DLD1 (cell line): ENCODE measurements around the gene TMEM201.
"Not testable (repeated sequence)": the region's sequence is repeated elsewhere in the genome, so short reads cannot be mapped to it uniquely, and the experiment has no call there.

Experiments used
- in situ Hi-C: cut with HindIII; loops from 2 replicates; pipeline ENCODE4 v1.10.0; 2017; ENCODE audit warnings: low sequenced_read_pairs

TMEM201 gene

DNA sequence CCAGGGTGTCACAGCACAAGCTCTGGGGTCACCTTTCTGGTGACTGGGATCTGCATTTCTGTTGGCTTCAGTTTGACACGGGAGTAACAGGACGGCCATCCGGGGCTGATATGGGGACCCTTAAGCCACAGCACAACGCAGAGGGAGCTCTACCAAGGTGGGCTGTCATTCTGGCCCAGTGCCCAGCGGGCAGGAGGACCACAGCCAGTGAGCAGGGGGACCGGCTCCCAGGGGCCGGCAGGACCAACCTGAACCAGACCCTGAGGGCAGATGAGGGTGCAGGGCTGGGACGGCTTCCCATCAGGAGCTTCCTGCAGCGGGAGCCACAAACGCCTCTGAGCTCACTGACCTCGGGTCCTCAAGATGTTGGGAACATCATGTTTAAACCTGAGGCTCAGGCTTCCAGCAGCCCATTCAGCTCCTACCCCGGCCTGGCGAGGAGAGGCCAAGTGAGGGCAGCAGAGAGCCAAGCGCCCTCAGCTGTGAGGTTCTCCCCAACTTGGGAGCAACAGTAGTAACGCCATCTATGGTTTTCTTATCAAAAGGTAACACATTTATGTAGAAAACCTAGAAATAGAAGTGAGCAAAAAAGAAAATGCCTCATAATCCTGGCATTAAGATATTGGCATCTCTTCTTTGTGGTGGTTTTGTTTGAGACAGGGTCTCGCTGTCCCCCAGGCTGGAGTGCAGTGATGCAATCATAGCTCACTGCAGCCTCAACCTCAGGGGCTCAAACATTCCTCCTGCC, 26.8 kb downstream of the TMEM201 start:
- in situ Hi-C loops, result no loop called here

DNA sequence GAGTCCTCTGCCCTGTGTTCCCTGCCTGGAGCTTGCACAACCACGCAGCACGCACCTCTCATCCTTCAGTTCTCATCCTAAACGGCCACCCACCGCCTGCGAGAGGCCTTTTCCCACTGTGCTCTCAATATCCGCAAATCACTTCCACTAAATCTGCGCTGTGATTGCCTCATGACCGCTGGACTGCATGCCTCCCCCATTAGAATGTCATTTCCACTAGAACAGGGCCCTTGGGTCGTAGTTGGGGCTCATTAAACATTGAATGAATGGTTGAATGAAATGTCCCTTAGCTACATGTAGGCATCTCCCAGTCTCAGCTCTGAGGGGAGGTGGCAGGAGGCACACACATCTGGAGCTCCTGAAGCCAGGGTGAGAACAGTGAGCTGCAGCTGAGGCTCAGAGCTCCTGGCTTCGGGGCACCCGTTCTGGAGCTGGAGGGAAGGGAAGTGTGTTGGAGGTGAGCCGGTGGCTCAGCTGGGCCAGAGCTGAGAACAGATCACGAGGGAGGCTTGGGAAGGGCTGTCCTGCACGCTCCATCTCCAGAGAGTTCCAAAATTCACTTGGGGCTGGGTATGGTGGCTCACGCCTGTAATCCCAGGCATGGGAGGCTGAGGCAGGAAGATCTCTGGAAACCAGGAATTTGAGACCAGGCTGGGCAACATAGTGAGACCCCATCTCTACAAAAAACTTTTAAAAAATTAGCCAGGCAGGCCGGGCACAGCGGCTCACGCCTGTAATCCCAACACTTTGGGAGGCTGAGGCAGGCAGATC, 30.4 kb downstream of the TMEM201 start:
- in situ Hi-C loops, result no loop called here

DNA sequence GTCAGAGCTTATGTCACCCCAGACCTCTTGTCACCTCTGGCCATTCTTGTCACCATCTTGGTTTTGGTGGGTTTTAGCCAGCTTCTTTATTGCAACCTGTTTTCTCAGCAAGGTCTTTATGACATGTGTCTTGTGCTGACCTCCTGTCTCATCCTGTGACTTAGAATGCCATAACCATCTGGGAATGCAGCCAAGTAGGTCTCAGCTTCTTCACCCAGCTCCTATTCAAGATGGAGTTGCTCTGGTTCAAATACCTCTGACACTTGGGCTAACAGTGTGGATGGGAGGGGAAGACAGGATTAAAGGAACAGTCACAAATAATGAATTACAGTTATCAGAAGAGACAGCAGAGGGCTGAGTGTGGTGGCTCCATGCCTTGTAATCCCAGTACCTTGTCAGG, 32.3 kb downstream of the TMEM201 start:
- in situ Hi-C loops, result no loop called here

DNA sequence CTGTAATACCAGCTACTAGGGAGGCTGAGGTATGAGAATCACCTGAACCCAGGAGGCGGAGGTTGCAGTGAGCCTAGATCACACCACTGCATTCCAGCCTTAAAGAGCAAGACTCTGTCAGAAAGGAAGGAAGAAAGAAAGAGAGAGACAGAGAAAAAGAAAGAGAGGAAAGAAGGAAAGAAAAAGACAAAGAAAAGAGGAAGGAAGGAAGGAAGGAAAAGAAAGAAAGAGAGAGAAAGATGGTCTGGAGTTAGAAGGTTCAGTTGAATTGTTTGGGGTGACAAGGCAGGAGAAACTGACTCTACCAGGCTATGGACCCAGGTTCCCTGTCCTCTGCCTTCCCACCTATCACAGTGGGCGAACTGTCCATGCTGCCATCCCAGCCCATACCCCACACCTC, 35.4 kb downstream of the TMEM201 start:
- in situ Hi-C loops, result no loop called here

DNA sequence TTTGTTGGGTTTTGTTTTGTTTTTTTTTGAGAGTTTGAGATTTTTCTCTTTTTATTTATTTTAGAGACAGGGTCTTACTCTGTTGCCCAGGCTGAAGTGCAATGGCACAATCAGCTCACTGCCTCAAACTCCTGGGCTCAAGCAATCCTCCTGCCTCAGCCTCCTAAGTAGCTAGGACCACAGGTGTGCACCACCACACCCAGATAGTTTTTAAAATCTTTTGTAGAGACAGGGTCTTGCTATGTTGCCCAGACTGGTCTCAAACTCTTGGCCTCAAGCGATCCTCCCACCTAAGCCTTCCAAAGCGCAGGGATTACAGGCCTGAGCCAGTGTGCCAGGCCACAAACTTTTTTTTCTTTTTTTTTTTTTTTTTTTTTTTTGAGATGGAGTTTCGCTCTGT, 36.3 kb downstream of the TMEM201 start:
- in situ Hi-C loops, result not testable (repeated sequence)

DNA sequence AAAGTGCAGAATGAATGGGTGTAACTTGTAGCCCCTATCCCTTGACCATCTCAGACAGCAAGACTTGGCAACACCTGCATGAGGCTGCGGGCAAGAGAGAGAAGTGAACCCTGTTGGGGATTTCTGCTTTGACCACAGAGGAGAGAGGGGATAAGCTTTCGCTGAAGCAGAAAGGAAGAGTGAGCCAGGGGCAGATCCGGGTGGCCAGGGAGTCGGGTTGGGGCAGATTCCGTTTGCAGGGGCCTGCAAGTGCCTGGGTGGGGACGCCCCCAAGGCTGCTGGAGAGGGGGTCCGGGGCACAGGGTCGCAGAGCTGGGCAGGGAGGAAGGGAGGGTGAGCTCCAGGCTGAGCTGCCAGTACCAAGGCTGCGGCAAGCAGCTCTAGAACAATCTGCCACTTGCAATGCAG, 37.5 kb downstream of the TMEM201 start:
- in situ Hi-C loops, result no loop called here

DNA sequence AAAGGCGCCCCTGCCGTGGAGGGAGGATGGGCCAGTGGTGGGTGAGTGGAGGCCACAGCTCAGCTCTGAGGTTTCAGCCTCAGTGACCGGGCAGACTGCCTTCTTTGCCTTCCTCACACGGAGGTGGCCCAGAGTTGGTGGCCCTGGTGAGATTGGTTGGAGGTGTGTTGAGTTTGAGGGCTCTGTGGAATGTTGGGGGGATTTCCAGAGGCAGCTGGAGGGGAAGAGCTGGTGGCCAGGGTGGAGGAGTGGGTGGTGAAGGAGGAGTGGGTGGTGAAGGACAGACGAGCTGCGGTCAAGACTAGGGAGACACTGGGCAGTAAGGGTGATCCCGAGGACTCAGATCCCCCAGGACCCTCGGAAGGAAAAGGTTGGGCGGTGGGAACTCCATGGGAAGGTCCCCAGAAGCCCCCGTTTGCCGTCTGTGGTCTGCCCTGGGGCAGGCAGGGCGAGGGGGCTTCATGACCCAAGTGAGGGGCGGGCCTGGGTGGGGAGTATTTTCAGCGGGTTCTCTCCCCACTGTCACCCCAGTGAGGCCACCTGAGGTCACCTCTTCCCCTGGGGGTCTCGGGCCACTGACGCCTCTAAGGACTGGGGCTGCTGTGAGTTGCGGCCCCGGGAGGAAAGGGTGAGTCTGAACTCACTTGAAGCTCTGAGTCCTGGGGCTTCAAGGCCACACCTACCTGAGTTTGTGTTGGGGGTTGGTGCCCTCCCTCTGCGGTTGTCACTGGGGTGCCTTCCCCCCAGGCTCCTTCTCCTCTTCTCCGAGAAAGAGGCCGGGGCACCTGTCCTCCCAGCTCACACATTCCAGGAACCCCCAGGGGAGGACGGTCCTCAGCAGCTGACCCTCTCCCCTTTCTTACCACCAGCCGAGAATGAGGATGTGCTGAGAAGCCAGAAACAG, 40.1 kb downstream of the TMEM201 start:
- in situ Hi-C loops, result no loop called here

DNA sequence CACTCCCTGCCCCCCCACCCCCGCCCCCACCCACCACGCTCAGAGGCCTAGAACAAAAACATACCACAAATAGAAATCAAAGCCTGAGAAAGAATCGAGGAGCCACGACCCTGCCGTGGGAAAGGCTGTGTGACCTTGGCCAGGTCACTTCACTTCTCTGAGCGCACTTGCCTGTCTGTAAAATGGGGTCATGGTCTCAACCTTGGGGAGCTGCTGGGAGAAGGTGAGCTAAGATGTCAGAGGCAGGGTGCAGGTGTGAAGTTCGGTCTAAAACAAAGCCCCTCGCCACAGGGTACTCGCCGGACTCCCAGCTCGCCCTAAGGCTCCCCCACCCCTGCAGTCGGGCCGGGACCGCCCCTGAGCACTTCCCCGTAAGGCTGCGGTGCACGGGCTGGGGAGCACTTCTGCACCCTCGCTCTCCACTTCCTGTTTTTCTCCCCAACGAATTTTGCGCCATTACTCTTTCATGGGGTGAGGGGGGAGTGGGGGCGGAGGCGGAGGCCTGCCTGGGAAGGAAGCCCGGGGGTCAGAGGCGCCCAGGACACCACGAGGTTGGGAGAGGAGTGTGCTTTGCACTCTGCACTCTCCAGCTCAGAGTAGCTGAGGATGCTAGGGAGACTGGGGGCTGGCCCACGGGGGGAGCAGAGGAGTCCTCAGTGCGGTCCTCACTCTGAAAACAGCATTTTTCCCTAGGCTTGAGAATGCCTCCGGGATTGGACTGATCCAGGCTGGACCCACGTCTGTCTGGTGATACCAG, 40.9 kb downstream of the TMEM201 start:
- in situ Hi-C loops, result no loop called here

DNA sequence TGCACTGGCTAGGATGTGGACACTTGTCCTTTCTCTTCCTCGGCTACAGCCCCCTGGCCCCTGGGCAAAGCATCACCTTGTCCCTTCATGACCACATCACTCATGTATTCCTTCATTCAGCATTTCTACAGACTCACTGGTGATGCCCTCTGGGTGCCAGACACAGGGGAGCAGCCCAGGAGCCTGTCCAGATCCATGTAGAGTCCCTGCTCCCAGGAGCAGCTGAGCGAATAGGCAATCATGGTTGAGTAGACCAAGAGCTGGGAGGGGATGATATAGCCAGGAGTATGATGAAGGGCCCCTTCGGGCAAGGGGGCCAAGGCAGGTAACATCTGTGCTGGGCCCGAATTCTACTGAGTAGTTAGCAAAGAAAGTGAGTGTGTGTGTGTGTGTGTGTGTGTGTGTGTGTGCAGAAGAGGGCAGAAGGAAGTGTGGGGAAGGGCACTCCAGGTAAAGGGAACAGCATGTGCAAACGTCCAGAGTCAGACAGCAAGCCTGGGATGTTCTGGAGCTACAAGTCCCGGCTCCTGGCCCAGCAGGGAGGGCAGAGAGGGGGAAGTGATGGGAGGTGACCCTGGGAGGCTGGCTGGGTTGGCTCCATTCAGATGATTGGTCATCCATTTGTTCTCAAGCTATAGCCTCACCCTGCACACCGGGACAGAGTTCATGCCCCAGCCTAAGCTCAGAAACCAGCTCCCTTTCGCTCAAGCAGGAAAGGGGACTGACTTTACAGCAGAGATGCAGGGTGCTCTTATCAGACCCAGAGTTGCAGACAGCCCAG, 41.8 kb downstream of the TMEM201 start:
- in situ Hi-C loops, result no loop called here

DNA sequence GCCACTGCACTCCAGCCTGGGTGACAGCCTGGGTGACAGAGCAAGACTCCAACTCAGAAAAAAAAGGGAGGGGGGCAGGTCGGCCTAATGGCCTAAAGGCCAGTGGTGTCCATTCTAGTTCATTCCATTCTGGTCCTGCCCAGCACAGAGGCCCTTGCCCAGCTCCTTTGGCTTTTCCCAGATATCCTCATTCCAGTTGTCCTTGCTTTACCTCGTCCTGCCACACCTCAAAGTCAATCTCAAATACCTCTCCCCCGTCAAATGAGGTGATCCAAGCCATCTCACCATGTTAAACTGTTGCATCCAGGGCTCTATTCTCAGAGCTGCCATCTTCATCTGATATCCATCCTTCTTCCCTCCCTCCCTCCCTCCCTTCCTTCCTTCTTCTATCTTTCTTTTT, 42.9 kb downstream of the TMEM201 start:
- in situ Hi-C loops, result no loop called here

- in situ Hi-C loops, result no loop called here
Measured at GRCh38 chr1:9633493-9633892, 44.8 kb downstream of the TMEM201 start.

DNA sequence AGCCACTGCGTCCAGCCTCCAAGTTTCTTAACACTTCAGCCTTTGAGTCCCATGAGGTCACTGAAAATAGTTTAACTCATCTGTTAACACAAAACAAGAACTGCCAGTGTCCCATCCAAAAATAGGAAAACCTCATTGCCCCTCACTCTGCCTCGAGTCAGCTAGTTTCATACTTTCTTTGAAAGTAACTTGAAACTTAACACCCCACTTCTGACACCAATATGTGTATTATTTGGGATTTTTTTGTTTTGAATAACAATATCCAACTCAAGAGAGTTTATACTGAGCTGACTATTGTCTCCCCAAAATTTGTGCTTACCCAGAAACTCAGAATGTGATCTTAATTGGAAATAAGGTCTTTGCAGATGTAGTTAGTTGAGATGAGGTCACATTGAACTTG, 45.9 kb downstream of the TMEM201 start:
- in situ Hi-C loops, result no loop called here

DNA sequence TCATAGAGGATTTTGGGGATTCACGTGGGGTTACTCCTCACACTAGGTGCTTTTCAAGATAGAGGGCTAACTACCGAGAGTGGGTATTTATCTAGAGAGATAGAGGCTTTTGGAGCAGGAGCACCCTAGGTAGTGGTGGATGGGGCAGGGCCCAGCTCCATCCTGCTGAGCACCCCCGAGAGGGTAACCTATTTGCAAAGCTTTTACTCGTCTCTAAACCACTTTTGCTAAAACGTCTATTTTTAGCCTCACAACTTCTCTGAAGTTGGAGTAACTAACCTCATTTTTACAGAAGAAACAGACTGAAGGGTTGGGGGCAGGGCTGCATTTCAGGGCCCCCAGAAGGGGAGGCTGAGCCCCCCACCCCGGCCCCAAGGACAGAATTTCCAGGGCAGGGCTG, 50.5 kb downstream of the TMEM201 start:
- in situ Hi-C loops, result no loop called here

DNA sequence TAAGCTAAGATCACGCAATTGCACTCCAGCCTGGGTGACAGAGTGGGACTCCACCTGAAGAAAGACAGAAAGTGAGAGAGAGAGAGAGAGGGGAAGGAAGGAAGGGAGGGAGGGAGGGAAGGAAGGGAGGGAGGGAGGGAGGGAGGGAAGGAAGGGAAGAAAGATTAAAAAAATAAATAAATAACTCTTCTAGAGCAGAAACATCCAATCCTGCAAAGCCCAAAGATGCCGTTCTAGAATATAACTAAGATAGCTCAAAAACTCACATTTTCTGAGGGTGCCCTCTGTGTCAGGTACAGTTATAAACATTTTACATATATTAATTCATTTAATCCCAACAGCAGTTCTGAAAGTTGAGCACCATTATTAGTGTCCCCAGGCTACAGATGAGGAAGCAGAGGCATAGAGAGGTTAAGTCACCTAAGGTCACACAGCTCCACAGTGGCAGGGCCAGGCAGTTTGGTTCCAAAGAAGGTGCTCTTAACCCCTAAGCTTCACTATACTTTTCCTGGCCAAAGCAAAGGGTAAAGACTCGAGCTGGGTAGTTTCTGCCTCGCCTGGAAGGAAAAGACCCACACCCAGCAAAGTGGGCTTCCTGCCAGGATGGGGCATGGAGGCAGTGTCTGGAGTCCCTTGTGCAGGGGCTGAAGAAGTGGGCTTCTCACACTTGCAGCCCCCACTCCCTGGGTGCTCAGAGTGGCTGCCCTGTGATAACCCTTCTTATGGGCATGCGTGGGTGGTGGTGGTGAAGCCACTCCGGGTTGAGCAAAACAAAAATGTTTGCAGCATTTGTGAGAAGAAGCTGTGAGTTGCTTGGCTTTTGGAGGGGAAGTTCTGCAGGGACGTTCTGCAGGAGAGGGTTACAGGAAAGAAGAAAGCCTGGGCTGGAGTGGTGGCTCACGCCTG, 54.9 kb downstream of the TMEM201 start:
- in situ Hi-C loops, result no loop called here

DNA sequence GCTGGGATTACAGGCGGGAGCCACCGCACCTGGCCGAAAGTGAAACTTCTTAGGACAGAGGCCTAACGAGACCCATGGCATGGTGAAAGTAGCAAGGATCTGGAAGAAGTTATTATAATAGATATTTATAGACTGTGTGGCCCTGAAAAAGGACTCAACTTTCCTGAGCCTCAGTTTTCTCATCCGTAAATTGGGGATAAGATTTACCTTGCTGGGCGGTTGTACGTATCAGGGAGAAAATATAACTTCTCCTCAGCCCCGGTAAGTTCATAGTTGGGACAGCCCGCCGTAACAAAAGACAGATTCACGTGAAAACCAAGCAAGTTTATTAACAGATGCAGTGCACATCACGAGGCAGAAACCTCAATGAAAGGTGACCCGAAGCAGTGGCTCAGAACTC, 57.3 kb downstream of the TMEM201 start:
- in situ Hi-C loops, result no loop called here

GRCh38 chr1:9648171-9648570, 59.5 kb downstream of the TMEM201 start:
- in situ Hi-C loops, result no loop called here

- in situ Hi-C loops, result loop anchor here (25.0 kb wide), 1 partner anchor 138 kb away; no protein-coding TSS in a partner anchor
Measured at GRCh38 chr1:9649769-9650168, 61.1 kb downstream of the TMEM201 start.

GRCh38 chr1:9651220-9651564, 62.5 kb downstream of the TMEM201 start:
- in situ Hi-C loops, result loop anchor here (25.0 kb wide), 1 partner anchor 136 kb away; no protein-coding TSS in a partner anchor
